ENCODE results near the gene CAV1. TPM values are rescaled to one million over a fixed set of nuclear protein-coding genes. Genes with fewer than 3 reads are reported as not detected.

The CAV1 gene
- total RNA-seq, 3 donors from 2014 or later (not counting 1 experiment from before 2014, with no cell fraction given), result not detected

DNA sequence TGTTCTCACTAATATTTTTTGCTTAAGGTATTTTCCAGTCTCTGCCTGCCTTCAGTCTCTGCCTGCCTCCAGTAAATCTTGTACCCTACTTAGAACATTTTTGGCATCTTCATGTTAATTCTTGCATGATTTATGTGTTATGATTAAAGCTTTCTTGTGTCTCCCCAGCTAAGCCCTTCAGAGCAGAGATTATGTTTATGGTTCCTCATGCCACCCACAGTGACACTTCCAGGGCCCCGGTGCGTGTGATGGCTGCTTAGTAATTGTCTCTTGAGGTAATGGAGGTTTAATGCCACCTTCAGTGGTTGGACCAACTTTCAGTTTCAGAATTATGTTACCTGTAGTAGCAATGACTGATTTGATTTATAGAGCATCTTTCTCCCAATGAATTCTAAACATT, 76.6 kb downstream of the CAV1 start:
- Mint-ChIP-seq H3K4me1 (no peaks in the 10 kb centered on the region), H3K27me3 (ENCODE audit: low read depth in 2 of 2) (peaks cover 12 to 27% of the 10 kb centered on the region in 2 donors), H3K9me3 (no peaks in the 10 kb centered on the region), H3K4me3 (no peak overlapping the region), H3K36me3 (no peaks in the 10 kb centered on the region), H3K27ac (no peak overlapping the region)
- no peak for ATAC-seq
- no peak overlapping the region for H3K27ac ChIP-seq (ENCODE audit: low read length)
- intact Hi-C loops (cut with micrococcal nuclease), result no loop called here
- no peak overlapping the region for H3K4me3 ChIP-seq (ENCODE audit: low read length)
- no peaks in the 10 kb centered on the region for H3K9me3 ChIP-seq (ENCODE audit: control insufficient read depth, insufficient read depth, low read length)
- no peaks in the 10 kb centered on the region for H3K27me3 ChIP-seq (ENCODE audit: control insufficient read depth, insufficient read depth, low read length)
- H3K36me3 ChIP-seq (ENCODE audit: control insufficient read depth, insufficient read depth, low read length), result no peaks in the 10 kb centered on the region
- TF ChIP-seq, protein P1, sequence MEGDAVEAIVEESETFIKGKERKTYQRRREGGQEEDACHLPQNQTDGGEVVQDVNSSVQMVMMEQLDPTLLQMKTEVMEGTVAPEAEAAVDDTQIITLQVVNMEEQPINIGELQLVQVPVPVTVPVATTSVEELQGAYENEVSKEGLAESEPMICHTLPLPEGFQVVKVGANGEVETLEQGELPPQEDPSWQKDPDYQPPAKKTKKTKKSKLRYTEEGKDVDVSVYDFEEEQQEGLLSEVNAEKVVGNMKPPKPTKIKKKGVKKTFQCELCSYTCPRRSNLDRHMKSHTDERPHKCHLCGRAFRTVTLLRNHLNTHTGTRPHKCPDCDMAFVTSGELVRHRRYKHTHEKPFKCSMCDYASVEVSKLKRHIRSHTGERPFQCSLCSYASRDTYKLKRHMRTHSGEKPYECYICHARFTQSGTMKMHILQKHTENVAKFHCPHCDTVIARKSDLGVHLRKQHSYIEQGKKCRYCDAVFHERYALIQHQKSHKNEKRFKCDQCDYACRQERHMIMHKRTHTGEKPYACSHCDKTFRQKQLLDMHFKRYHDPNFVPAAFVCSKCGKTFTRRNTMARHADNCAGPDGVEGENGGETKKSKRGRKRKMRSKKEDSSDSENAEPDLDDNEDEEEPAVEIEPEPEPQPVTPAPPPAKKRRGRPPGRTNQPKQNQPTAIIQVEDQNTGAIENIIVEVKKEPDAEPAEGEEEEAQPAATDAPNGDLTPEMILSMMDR (IDR thresholded peaks at IDR 0.05), result no peak
- no peak for DNase-seq
- WGBS (ENCODE audit: insufficient coverage), result no CpG with 5 or more reads among the region's 2 CpGs
- no peaks in the 10 kb centered on the region for H3K4me1 ChIP-seq (ENCODE audit: control insufficient read depth, insufficient read depth, low read length)

DNA sequence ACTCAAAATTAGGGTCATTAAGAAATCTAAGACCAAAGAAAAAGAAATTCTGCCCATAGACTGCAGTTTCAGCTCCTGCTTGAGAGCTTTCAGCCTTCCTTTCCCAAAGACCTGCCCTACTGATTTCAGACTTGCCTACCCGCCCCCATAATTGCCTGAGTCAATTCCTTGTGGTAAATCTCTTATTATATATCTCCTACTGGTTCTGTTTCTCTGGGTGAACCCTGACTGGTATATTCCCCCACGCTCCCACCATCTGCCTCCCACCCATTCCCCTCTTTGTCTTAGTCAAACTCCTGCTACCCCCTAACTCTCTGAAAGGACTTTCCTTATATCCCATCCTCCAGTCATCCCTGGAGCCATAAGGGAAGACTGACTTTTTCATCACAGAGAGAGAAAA, 82.5 kb downstream of the CAV1 start:
- H3K4me3 Mint-ChIP-seq, result no peak overlapping the region

DNA sequence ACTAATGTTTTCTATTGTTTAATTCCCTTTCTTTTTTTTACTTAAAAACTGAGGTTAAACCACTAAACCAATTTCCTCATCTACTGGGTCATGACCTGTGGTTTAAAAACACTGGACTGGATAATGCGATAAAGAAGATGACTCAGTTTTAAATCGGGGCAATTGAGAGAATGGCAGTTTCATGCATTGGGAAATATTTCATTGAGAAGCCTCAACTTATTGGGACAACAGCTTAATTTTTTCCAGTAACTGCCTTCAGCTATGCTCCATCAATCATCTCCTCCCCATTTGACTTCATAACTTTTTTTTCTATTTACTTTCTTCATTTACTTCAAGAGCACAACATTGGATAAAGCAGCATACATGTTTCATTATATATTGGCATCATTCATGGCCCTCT, 85.4 kb downstream of the CAV1 start:
- intact Hi-C loops (cut with micrococcal nuclease), result no loop called here
- DNase-seq, result no peak

More for the DNA sequence above, 82.5 kb downstream of the CAV1 start:
- DNase-seq, result no peak
- no peaks in the 10 kb centered on the region for H3K36me3 Mint-ChIP-seq
- no peaks in the 10 kb centered on the region for H3K4me1 Mint-ChIP-seq
- no peak overlapping the region for H3K4me3 ChIP-seq (ENCODE audit: low read length)
- no peaks in the 10 kb centered on the region for H3K4me1 ChIP-seq (ENCODE audit: control insufficient read depth, insufficient read depth, low read length)
- ATAC-seq, result no peak
- H3K9me3 ChIP-seq (ENCODE audit: control insufficient read depth, insufficient read depth, low read length), result no peaks in the 10 kb centered on the region
- no peaks in the 10 kb centered on the region for H3K27me3 ChIP-seq (ENCODE audit: control insufficient read depth, insufficient read depth, low read length)
- H3K9me3 Mint-ChIP-seq, result no peaks in the 10 kb centered on the region
- 75% methylated on average over 2 of the region's 2 CpGs for WGBS (ENCODE audit: insufficient coverage)
- TF ChIP-seq, protein P1 (IDR thresholded peaks at IDR 0.05), result no peak
- H3K27ac ChIP-seq (ENCODE audit: low read length), result no peak overlapping the region
- intact Hi-C loops (cut with micrococcal nuclease), result no loop called here
- no peak overlapping the region for H3K27ac Mint-ChIP-seq
- H3K36me3 ChIP-seq (ENCODE audit: control insufficient read depth, insufficient read depth, low read length), result no peaks in the 10 kb centered on the region
- peaks cover 10 to 18% of the 10 kb centered on the region in 2 donors for H3K27me3 Mint-ChIP-seq (ENCODE audit: low read depth in 2 of 2)

DNA sequence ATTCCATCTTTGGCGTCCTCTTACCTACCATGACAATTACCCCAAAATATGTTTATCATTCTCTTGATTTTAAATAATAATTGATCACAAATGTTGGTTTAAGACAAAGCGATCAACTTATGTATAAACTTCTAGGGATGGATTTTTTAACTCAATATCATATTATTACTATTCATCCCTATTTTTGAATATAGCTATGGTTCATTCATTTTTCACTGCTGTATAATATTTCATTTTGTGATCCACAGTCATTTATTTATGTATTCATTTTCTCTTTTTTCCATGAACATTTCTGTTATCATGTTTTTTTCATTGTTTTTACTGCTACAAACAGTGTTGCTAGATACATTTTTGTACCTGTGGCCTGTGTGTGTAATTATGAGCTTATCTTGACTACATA, 85.9 kb downstream of the CAV1 start:
- no peaks in the 10 kb centered on the region for H3K9me3 Mint-ChIP-seq
- no peak for ATAC-seq
- WGBS (ENCODE audit: insufficient coverage), result no CpG with 5 or more reads among the region's 2 CpGs
- H3K36me3 ChIP-seq (ENCODE audit: control insufficient read depth, insufficient read depth, low read length), result no peaks in the 10 kb centered on the region
- intact Hi-C loops (cut with micrococcal nuclease), result no loop called here
- H3K4me3 ChIP-seq (ENCODE audit: low read length), result no peak overlapping the region
- TF ChIP-seq, protein P1 (IDR thresholded peaks at IDR 0.05), result no peak
- H3K27me3 Mint-ChIP-seq (ENCODE audit: low read depth in 2 of 2), result peaks cover 10 to 33% of the 10 kb centered on the region in 2 donors
- no peaks in the 10 kb centered on the region for H3K27me3 ChIP-seq (ENCODE audit: control insufficient read depth, insufficient read depth, low read length)
- no peaks in the 10 kb centered on the region for H3K4me1 Mint-ChIP-seq
- no peak overlapping the region for H3K27ac Mint-ChIP-seq
- no peaks in the 10 kb centered on the region for H3K36me3 Mint-ChIP-seq
- H3K27ac ChIP-seq (ENCODE audit: low read length), result no peak overlapping the region
- no peaks in the 10 kb centered on the region for H3K9me3 ChIP-seq (ENCODE audit: control insufficient read depth, insufficient read depth, low read length)
- no peak overlapping the region for H3K4me3 Mint-ChIP-seq
- H3K4me1 ChIP-seq (ENCODE audit: control insufficient read depth, insufficient read depth, low read length), result no peaks in the 10 kb centered on the region
- DNase-seq, result no peak

More for the DNA sequence above, 85.4 kb downstream of the CAV1 start:
- Mint-ChIP-seq H3K27me3 (ENCODE audit: low read depth in 2 of 2) (peaks cover 10 to 33% of the 10 kb centered on the region in 2 donors), H3K4me1 (no peaks in the 10 kb centered on the region), H3K27ac (no peak overlapping the region), H3K9me3 (no peaks in the 10 kb centered on the region), H3K36me3 (no peaks in the 10 kb centered on the region), H3K4me3 (no peak overlapping the region)
- no peaks in the 10 kb centered on the region for H3K36me3 ChIP-seq (ENCODE audit: control insufficient read depth, insufficient read depth, low read length)
- no peaks in the 10 kb centered on the region for H3K9me3 ChIP-seq (ENCODE audit: control insufficient read depth, insufficient read depth, low read length)
- H3K27me3 ChIP-seq (ENCODE audit: control insufficient read depth, insufficient read depth, low read length), result no peaks in the 10 kb centered on the region
- peak in 1 of 3 donors; percentile 24 for ATAC-seq
- TF ChIP-seq, protein P1 (IDR thresholded peaks at IDR 0.05), result no peak
- H3K4me3 ChIP-seq (ENCODE audit: low read length), result no peak overlapping the region
- WGBS (ENCODE audit: insufficient coverage), result 12% methylated on average over 2 of the region's 2 CpGs
- H3K27ac ChIP-seq (ENCODE audit: low read length), result no peak overlapping the region
- H3K4me1 ChIP-seq (ENCODE audit: control insufficient read depth, insufficient read depth, low read length), result no peaks in the 10 kb centered on the region

Data from natural killer cell (primary cell).